DMS114 treated with DMSO at 0.1 percent for 48 hours (cell line): Measurements from ENCODE around the gene C12orf56.
"Not testable (repeated sequence)": the region's sequence is repeated elsewhere in the genome, so short reads cannot be mapped to it uniquely, and the experiment has no call there.

ENCODE experiments used
- DNase-seq: peaks from one replicate; lab custom pipeline; 2025; ENCODE audit not compliant: unreplicated experiment; lab: John Stamatoyannopoulos, UW

The C12orf56 gene

DNA sequence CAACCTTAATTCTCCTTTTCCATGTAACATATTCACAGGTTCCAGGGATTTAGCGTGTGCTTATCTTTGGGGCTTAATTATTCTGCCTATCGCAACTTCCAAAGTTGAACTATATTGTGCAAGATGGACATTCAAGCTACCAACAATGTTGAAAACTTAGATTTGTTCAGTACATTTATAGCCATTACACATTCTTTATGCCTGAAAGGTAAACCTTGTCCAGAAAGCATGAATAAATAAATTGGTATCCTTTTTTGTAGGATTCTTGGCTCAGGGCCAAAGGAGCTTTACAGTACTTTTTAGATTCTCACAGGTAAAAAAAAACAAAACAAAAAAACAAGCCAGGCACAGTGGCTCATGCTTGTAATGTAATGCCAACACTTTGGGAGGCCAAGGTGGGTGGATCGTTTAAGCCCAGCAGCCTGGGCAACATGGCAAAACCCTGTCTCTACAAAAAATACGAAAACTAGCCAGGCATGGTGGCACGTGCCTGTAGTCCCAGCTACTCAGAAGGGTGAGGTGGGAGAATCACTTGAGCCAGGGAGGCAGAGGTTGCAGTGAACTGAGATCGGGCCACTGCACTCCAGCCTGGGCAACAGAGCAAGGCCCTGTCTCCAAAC is 3.3 kb downstream of the C12orf56 start:
- DNase-seq = no peak

DNA sequence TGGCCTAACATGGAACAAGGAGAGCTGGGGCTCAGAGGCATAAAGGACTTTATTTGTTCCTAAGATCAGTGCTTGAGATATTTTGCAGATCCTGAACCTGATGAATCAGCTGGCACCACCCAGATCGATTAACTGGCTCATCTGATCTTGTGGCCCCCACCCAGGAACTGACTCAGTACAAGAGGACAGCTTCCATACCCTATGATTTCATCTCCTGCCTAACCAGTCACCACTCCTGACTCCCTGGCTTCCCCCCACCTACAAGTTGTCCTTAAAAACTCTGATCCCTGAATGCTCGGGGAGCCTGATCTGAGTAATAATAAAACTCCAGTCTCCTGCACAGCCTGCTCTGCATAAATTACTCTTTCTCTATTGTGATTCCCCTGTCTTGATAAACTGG is 5.1 kb downstream of the C12orf56 start:
- no peak for DNase-seq

DNA sequence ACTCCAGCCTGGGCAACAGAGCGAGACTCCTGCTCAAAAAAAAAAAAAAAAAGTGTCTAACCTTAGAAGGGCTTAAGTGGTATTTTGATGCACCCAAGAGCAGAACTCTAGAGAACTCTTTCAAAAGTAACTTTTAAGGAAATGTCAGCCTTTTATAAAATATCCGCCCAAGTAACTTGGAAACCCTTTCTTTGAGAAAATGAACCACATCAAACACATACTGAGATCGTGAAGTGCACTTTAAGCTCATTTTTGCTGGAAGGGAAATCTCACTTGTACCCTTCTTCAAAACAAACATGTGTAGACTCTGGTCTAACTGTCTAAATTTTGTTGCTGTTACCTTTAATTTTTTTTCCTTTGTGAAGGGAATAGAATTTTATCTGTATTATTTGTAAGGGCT is 5.5 kb downstream of the C12orf56 start:
- no peak for DNase-seq

DNA sequence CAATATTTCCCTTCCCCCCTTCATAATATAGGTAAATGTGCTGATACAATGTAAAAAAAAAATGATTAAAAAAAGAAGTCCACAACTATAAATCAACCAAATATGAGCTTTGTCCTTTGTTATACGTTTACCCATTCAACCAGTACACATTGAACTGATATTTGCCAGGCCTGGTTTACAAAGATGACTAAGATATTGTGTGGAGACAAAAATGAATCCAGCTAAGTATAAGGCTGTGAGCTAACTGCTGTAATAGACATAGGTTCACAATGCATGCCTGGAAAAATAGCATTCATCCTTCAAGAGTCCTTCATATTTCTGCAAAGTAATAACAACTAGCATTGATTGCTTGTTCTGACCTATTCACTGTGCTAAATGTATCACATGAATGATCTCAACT is 6.9 kb downstream of the C12orf56 start:
- DNase-seq = no peak

DNA sequence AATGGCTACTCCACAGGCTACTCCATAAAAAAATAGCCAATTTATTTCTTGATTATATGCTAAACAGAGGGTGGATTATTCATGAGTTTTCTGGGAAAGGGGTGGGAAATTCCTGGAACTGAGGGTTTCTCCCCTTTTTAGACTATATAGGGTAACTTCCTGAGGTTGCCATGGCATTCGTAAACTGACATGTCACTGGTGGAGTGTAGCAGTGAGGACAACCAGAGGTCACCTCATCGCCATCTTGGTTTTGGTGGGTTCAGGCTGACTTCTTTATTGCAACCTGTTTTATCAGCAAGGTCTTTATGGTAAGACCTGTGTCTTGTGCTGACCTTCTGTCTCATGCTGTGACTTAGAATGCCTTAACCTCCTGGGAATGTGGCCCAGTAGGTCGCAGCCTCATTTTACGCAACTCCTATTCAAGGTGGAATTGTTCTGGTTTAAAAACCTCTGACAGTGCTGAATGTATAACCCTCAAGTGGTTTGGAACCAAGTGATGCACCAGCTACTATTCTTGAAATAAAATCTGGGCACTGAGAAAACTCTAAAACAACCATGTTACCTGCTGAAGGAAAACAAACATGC is 27.7 kb downstream of the C12orf56 start:
- no peak for DNase-seq

DNA sequence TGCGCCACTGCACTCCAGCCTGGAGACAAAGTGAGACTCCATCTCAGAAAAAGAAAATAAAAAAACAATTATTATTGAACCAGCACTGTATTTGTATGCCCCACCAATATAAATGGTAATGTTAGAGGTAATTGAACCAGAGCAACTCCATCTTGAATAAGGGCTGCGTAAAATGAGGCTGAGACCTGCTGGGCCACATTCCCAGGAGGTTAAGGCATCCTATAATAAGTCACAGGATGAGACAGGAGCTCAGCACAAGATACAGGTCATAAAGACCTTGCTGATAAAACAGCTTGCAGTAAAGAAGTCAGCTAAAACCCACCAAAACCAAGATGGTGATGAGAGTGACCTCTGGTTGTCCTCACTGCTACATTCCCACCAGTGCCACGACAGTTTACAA is 29.4 kb downstream of the C12orf56 start:
- DNase-seq = not testable (repeated sequence)

DNA sequence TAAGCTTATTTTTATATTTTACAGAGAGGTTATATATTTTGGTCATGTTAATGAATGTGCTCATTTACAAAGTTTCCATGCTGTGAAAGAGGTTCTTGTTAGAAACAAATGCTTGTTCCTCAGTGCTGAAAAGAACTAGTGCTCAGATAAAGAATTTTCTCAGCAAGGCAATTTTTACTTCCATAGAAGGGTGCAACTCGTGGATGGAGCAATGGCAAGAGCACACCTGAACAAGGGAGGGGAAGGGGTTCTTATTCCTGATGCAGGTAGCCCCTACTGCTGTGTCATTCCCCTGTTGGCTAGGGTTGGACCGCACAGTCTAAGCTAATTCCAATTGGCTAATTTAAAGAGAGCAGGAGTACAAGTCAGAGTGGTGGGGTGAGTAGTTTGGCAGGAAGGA is 34.3 kb downstream of the C12orf56 start:
- not testable (repeated sequence) for DNase-seq

DNA sequence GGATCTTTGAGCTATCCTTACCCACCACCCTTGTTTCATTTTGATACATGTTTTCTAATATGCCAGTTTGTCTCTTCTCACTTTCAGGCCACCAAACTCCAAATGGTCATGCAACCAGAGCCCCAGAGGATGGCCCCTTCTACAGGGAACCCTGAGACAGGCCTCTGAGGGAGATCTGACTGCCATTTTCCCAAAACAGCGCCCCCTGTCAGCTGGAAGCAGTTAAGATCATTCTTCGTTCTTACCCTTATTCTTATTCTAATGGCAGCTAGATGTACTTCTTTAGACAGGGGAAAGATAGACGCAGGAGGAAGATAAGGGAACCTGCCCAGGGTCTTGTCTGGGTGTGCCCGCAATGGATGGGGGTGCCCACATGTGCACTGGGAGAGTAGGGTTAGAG is 38.4 kb downstream of the C12orf56 start:
- no peak for DNase-seq

DNA sequence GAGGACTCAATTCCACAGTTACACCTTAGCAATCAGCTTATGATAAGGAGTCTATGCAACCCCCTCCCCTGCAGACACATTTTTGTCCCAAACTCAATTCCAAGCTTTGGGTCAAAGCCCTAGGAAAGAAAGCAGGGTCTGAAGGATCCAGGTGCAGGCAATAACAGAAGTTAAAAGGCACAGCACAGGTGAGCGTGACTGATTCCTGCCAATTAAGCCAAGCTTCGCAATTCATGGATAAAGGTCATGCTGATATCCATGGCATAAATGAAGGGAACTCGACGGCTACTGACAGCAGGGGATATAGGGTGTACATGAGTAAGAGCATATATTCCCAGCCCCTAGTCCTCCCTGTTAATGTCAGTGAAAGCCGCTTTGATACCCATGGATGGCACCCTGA is 39.3 kb downstream of the C12orf56 start:
- DNase-seq = no peak

DNA sequence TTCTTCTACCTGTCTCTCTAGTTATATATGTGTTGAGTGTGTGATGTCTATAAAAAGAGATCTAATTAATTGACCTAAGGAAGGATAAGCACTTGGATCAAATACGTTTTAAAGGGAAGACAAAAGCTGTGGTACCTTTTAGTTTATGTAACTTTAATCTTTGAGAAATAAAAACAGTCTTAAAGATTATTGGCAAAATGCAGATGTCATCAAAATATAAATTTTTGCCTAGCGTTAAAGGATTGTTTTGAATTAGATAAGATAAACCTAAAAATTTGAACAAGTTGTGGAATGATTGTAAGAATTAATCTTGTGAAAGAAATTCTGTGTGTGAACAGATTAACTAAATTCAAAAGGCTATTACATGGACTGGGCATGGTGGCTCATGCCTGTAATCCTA is 42.9 kb downstream of the C12orf56 start:
- DNase-seq = no peak

DNA sequence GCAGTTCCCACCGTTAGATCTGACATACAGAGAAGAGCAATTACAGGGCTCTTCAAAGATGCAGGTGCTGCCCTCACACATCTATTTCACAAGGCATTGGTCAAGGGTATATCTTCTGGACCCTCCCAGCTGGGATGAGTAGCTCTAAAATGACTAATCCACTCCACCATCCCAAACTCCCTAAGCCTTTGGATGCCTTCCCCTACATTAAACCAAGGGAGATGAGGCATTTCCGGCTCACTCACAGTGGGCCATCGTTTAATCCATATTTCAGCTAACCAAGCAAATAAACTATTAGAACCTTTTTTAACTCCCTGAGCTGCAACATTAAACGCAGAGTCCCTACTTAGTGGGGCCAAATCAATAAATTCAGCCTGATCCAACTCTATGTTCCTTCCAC is 45.9 kb downstream of the C12orf56 start:
- DNase-seq = not testable (repeated sequence)

DNA sequence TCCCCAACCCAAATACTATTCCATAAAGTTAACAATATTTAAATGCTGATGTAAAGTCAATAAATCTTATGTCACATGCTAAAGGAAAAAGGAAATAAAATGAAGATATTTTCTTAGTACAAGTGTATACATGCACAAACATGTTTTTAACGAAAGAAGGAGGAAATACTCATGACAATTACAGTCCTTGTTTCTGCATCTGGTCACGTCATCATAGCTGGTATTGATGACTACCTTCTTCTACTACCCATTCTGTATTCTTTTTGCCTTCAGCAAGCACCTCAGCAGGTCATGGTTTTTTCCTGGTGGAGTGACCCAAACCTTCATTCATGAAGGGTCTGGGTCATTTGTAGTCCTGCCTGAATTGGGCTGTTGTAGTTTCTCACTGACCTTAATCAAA is 50.0 kb downstream of the C12orf56 start:
- not testable (repeated sequence) for DNase-seq

DNA sequence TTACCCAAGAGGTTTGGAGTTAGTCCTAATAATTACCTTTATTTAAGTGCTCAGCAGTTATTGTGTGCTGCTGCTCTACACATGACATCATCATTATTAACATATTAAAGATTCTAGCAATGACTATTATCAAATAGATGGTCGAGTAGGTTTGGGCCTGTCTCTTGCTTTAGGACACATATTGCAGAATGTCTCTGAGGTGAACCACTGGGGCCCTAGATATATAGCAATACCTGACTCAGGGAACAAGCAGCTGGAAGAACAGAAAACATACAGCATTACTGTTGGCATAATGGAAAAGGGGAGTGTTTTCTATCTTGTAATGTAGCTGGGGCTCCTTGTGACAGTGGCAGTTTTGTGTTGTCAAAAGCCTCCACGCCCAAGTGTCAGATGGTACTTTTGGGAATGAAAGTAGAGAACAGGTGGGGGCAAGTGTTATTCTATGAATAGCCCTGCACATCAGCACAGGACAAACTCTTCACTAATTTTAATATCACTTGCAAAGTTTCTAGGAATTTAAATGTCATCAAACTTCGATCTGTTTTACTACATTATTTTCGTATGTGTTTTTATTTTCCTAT is 54.6 kb downstream of the C12orf56 start:
- DNase-seq = no peak

DNA sequence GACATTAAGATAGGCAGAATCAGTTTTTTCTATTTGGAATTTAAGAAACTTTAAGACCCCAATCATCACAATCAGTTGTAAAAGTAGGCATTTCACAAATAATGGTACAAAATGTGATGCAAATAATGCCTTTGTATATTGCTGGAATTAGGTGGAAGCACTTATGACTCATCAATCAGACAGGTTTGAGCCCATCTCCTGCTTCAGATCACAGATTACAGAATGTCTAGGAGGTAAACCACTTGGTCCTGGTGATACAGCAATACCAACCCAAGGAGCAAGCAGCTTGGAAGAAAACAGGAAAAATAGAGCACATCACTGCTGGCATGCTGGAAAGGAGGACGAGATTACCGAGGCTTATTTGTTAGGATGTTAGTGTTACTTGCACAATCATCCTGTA is 57.6 kb downstream of the C12orf56 start:
- DNase-seq = no peak

DNA sequence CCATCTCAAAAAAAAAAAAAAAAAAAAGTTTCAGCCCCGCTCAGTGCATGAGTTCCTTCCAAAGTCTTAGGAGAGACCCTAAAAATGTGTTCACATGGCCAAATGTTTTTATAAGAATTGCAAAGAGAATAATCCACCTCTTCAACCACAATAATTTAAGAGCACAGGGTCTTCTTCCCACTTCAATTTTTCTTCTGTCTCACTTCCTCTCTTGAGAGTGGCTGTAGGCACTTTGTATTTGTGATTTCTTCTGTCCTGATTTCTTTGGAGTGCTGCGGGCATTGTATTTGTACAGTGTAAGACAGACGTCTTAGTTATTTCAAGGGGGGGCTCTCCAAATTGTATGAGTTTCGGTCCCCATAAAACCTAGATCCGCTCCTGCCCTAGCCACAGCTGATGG is 58.3 kb downstream of the C12orf56 start:
- no peak for DNase-seq

DNA sequence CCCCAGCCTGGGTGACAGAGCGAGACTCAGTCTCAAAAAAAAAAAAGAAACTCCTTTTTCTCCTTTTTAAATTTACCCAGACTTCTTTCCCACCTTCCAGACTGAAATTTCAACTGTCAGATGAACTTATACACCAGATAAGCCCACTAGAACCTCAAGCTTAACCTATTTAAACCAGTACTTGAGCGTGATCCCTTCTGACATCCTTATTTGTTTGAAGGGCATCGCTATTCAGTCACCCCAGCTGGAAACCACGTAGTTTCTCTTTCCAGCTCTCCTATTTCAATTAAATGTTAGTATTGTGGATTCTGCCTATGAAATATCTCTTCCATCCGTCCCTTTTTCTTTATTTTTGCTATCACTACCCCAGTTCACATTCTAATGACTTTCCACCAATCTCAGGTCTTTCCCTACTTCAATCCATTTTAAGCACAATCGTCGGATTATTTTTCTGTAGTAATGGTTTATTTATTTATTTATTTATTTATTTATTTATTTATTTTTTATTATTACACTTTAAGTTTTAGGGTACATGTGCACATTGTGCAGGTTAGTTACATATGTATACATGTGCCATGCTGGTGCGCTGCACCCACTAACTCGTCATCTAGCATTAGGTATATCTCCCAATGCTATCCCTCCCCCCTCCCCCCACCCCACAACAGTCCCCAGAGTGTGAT is 61.4 kb downstream of the C12orf56 start:
- not testable (repeated sequence) for DNase-seq

DNA sequence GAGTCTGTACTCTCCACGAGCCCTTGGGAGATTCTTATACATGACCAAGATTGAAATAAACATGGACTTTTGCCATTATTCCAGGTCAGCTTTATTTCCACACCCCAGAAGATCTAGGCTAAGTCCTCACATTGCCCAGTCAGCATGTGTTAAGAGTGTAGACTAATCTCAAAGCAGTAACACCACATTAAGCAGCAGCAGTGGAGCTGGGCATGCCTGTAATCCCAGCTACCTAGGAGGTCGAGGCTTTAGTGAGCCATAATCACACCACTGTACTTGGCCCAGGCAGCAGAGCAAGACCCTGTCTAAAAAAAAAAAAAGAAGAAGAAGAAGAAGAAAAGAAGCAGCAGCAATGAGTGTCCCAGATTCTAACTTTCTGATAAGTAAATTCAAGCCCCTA is 65.5 kb downstream of the C12orf56 start:
- no peak for DNase-seq

DNA sequence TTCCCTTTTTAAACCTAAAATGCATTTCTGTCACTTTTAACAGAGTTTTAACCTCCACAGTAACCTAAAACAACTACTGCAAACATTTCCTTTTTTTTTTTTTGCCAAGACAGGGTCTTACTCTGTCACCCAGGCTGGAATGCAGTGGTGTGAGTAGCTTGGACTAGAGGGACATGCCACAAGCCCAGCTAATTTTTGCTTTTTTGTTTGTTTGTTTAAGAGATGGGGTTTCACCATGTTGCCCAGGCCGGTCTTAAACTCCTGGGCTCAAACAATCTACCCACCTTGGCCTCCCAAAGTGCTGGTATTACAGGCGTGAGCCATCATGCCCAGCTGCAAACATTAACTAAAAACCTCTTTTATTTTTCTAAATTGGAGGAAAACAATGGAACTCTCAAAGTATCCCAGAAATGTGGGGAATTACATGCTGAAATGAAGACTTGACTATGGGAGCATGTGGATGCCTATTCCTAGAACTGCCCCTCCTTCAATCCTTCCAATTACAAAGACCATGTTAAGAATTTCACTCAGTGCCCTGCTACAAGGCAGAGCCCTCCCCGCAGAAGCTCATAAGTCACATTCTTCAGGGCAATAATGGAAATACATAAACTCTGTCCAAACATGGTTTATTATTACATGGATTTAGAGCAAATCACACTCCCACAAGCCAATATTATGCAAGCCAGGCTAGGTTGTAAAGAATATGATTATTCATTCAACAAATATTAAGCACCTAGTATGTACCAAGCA is 66.9 kb downstream of the C12orf56 start:
- no peak for DNase-seq

DNA sequence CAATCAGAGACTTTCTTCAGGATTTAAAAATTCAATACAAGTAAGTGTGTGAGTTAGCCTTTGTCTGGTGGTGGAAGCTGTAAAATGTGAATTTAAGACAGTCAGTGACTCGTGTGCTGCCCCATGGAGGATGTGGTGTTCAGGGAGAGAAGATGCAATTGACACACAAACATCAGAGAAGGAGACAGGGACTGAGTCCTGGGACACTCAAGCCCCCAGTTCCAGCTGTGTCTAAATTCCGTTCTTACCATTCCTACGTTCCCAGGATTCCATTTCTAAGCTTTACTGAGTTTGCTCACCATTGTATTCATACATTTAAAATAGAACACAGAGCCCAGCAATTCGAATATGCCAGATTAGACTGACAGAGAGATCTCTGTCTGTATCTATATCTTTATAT is 67.6 kb downstream of the C12orf56 start:
- DNase-seq = no peak

DNA sequence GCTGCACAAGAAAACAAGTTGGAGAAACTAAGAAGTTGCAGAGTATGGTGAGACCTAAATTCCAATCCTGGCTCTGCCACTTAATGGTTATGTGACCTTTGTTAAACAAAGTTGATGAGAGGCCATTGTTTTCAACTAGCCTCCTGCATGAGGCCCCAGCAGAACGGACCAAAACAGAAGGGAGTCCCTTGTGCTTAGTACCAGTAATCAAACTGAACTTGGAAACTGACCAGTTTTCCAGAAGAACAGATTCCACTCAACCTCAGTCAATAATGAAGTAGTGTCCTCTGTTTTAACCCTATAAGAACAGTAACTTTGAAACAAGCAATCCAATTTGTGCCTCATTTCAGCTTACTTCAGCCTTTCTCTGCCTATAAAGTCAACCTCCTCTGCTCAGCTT is 69.9 kb downstream of the C12orf56 start:
- no peak for DNase-seq

DNA sequence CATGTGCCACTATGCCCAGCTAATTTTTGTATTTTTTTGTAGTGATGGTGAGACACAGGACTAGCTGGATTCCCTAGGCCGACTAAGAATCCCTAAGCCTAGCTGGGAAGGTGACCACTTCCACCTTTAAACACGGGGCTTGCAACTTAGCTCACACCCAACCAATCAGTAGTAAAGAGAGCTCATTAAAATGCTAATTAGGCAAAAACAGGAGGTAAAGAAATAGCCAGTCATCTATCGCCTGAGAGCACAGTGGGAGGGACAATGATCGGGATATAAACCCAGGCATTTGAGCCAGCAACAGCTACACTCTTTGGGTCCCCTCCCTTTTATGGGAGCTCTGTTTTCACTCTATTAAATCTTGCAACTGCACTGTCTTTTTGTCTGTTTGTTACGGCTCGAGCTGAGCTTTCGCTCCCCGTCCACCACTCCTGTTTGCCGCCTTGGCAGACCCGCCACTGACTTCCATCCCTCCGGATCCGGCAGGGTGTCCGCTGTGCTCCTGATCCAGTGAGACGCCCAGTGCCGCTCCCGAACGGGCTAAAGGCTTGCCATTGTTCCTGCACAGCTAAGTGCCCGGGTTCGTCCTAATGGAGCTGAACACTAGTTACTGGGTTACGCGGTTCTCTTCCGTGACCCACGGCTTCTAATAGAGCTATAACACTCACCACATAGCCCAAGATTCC is 70.9 kb downstream of the C12orf56 start:
- DNase-seq = not testable (repeated sequence)
